Stimulated activated CD8-positive, alpha-beta memory T cell treated with anti-CD3 and anti-CD28 coated beads, Interleukin-2, amount 100 ng/mL, for 48 hours (primary cell): ENCODE measurements around the gene VSIG2.

ENCODE experiments used
- DNase-seq, 2 donors: peaks; one replicate each; pipeline ENCODE4 v3.0.0-alpha.2; 2020; ENCODE audit warnings: low read depth in 2 of 2

VSIG2 gene

DNA sequence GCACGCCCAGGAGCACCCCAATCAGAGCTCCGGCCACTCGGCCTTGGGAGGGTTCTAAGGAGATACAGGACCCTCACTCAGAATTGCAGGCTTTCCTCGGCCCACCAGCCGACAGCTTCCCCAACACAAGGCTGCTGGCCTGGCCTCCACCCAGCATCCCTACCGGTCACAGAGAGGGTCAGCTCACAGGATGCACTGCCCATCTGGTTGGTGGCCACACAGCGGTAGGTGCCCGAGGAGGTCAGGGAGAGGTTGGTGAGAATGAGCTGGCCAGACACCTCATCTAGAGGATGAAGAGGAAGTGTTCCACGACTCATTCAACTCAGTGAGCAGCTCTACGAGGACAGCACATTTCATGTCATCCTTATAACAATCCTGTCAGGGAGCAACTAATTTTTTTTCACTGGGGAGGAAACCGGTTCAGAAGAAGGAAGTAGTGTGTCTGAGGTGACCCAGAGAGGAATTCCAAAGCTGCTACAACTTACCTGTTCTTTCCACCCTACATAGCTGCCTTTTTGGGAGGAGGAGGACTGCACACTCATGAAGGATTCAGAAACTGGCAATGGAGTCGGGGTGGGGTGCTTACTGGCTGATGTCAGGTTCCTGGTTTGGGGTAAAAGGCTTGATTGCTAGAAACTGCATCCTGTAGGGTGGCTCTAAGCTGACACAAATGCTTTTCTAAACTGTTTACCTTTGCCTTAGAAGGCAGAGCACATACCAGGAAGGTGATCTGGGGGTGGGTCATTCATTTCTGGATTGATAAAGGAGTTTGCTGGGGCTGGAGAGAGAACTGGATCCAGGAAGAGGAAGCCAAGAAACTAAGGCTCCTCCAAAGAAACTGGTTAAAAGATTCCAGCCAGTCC, 3.3 kb downstream of the VSIG2 start:
- DNase-seq, result no peak

DNA sequence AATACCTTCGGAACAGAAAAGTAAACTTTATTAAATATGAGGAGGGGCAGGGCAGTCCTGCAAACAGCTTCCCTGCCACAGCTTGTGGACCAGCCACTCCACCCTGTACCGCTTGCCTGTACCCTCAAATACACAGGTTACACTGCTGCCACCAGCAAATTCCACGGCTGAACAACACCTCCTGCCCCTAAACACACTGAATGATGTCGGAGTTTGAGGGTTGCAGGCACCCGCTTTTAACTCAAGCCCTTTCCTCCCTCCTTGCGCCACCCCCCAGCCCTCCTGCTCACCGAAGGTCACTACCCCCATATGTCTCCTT, 4.0 kb downstream of the VSIG2 start:
- no peak for DNase-seq

DNA sequence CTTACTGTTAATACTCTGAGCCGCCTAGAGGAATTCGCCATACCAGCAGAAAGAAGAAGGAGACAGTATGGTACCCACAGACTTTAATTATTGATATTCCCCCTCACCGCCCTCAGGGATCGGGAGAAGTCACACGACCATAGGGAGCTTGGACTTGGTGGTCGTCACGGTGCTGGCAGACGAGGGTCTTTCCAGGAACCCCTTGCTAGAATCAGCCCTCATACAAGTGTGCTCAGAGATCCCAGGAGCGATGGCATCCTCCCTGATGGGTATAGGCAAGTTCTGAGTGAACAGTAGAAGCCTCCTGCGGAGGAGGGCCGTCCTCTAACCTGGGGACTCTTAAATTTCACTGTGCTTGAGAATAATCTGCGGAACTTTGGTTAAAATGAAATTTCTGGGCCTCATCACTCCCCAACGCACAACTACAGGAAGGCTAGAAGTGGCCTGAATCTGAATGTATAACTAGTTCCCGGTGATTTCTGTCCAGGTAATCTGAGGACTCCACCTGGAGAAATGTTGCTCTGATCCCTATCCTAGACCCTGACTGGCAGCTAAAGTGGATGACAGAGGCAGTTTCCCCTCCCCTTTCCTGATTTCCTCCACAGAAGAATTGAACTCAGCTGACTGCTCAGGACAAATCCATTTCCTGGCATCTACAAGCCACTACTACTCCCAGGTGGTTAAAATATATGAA, 4.5 kb downstream of the VSIG2 start:
- DNase-seq, result no peak

DNA sequence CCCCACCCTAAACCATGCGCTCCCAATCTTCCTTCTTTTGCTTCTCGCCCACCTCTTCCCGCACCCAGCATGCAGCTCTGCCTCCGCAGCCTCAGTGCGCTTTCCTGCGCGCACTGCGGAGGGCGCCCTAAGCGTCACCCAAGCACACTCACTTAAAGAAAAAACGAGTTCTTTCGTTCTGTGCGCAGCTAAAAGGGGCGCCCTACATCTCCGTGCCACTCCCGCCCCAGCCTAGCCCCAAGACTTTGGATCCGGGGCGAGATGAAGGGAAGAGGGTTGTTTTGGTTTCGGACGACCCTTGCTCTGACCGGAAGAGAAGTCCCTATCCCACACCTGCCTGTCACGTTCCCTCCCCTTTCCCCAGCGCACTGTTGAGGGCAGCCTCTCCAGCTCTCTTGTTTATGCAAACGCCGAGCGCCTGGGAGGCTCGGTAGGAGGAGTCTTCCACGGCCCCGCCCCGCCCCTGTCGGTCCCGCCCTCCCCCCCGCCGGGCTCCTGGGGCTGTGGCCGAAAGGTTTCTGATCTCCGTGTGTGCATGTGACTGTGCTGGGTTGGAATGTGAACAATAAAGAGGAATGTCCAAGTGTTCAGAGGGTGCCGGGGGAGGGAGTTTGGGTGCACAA, 5.3 kb downstream of the VSIG2 start:
- DNase-seq, result peak; percentile 66 to 69

DNA sequence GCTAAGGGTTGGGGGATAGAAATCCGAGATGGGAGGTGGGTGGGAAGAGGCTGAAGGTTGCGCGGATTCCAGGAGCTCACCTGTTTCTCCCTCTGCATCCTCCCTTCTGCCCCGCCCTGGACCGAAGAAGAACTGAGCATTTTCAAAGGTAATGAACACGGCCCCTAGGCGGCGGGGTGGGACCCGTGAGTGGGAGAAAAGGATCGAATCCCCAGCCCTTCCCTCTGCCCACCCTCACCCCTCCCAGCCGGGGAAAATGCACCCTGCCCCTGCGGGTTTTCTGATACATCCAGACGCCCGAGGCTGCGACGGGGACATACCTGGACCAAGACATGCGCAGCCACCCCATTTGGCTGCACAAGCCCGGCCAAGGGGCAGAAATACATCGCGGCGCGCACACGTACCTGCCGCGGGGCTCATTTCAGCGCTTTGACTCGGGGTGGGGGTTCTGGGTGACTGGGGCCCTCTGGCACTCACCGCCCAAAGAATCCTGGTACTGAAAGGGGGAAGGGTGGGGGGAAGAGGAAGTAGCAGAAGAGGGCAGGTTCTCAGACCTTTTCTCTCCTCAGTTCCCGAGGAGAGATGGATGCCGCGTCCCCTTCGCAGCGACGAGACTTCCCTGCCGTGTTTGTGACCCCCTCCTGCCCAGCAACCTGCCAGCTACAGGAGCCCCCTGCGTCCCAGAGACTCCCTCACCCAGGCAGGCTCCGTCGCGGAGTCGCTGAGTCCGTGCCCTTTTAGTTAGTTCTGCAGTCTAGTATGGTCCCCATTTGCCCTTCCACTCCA, 6.0 kb downstream of the VSIG2 start:
- peak in 1 of 2 donors; percentile 32 for DNase-seq

DNA sequence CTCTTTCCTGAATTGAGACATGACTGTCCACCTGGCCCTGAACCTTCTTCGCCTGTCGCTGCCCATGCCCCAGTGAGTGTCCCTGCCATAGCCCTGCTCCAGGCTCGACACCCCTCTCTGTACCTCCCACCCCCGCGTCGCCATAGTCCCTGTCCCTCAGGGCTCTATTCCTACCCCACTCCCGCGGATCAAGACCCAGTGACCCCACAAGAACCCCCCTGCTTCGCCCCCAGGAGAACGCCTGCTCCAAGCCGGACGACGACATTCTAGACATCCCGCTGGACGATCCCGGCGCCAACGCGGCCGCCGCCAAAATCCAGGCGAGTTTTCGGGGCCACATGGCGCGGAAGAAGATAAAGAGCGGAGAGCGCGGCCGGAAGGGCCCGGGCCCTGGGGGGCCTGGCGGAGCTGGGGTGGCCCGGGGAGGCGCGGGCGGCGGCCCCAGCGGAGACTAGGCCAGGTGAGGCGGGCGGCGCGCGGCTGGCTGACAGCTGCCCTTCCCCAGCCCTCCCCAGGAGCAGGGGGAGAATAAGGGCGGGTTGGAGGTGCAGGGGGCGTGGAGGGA, 6.7 kb downstream of the VSIG2 start:
- DNase-seq, result no peak

DNA sequence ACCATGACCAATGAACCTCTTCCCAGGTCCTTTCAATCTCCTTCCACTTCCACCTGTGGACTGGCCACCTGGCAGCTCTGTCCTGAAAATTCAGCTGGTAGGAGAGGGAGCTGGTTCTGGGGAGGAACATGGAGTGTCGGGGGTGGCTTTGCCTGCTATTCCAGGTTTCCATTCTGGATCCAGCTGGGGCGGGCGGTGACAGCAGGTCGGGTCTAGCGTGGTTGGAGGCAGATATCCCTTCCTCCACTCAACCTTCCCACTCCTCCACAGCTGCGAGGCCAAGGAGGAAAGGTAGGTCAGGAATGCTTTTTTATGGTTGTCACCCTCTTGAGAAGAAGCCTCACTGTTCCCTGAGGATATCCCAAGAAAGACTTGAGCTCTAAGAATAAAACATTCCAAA, 9.0 kb downstream of the VSIG2 start:
- DNase-seq, result no peak

DNA sequence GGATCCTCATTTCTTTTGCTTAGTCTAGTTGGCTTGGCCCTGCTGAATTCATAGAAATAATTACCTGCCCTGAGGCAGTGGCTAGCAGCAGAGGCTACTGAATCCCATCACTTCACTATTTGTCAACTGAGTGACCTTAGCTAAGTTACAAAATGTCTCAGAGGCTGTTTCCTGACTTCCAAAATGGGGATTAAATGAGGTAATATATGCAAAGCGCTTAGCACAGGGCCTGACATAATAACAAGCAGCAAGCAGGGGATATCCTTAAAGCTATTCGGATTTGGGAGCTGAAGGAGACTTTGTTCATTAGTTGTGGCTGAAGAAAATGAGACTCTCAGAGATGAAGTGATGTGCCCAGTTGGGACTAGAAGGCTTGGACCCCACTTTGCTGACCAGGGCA, 9.5 kb downstream of the VSIG2 start:
- no peak for DNase-seq

DNA sequence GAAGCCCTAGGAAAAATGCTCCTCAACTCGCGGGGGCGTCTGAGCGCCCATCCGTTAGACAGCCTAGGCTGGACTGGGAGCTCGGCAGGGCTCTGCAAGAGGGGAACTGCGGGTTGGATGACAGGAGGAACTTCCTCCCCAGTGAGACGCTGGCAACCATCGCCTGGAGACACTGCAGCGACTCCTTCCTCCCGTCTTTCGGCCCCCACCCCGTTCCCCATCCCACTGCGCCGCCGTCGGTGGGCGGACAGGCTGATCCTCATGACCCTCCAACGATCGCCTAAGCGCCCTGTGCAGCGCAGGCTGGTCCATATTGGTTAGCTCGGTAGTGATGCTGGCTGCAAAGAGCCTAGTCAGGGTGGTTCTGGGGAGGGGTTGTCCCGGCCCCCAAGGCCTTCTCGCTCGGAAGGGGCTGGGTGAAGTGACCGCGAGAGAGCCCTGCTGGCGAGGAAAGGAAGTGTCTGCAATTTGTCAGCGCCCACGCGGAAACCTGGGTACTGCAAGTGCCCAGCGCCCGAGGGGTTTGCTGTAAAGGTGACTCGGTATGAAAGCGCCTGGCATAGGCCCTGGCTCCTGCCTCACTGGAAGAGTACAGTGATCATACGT, 11.7 kb downstream of the VSIG2 start:
- peak in 1 of 2 donors; percentile 44 for DNase-seq

DNA sequence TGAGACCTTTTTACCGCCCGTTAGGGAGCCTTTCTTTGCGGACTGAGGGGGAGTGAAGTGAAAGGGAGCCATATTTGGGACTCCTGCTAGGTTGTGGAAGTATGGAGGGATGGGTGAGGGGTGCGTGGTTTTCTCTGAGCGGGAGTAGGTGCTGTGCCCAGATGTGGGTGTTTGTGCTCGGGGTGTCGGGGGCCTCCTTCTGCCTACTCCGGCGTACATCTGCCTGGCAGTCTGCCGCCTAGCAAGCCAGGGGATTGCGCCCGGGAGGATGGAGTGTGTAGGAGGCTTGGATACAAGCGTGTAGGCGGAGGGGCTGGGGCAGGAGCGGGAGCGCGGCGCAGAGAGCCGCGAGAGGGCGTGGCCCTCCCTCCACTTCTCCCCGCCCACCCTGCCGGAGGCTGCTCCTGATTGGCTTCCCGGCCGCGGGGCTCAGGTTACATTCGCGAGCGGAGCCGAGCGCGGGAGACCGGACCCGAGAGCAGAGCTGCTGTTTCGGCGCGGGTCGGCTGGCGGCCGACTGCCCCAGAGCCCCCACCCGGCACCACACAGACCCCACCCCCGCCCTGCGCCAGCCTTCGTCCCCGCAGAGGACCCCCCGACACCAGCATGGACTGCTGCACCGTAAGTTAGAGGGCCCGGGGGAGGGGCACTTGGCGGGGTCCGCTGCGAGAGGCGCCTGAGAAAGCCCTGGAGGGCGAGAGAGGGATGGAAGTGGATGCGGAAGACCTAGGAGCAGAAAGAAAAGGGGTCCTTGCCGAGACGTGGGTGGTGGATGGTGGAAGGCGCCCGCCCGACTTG, 12.4 kb downstream of the VSIG2 start, which contains the start of gene NRGN:
Gene NRGN (plus strand): TSS at position 464 of the 798 bp plus-strand sequence. CDS start 143 bp downstream, at position 607.
- peak; percentile 76 to 84 for DNase-seq

DNA sequence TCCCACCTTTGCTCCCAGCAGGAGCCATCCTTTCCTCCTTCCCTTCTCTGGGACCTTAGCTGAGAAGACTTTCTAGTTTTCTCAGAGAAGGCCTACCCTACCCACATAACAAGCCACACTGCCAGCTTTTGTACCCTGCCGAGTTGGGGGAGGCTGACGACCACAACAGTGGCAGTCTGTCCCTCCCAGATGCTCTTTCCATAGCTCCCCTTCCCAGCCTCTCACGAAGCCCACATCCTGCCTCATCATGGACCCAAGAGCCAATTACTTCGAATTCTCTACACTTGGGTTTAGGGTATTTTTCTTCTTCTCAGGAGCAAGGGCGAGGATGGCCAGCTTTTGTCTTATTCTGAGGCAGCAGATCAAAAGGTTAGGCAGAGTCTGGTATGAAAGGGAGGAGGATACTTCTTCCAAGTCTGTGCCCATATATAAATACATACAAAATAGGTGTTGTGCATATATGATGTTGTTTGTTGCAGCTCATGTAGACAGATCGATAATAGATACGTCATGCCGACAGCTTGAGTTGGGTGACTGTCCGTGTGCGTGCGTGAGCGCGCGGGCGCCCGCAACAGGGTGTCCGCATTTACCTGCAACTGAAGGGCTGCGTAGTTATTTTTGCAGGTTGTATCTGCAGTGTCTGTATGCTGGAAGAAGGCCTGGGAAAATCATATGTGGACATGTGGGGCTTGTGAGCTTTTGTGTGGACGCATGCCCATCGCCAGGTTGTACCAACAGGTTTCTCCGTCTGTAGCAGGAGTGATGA, 13.2 kb downstream of the VSIG2 start:
- DNase-seq, result no peak

DNA sequence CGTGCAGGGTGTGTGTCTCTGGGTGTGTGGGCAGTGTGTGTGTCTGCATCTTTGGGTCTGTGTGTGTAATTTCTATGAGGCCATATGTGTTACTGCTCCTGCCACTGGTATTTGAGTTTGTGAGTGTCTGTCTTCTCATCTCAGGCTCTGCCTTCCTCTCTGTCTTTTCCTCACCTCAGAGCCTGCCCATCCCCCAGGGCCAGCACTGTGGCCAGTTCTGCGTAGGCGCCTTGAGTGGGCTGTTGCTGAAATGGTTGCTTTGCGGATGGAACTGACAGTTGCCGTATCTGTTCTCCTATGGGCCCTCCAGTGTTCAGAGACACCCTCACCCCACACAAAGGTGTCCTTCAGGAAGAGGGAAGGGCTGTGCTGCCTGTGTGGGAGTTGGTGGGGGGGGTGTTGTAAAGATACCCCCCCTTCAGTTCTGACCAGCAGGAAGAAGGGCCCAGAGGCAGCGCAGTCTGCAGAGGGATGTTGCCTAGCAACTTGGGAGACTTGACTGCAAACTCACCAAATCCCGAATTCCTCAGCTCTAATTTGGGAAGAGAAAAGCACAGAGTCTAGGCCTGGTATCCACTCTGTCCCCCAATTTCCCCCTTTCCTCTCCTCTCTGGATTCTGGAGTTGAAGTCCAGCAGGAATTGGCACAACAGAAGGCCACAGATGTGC, 14.3 kb downstream of the VSIG2 start:
- no peak for DNase-seq

DNA sequence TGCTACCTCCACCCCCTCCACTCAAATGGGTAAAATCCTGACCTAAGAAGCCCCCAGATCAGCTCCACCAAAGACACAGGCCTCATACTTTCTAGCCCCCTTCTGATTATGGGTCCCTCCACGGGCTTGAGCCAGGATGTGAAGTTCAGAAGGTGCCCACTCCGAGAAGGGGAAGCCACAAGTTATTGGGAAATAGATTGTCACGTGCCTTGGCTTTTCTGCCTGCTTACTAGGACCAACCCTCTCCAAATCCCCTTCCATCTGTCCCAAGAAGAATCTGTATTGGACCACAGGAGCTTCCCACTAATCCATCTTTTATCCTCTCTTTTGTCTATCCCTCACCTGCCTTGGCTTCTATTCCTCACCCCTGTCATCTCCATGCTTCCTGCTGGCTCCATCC, 15.3 kb downstream of the VSIG2 start:
- DNase-seq, result no peak

DNA sequence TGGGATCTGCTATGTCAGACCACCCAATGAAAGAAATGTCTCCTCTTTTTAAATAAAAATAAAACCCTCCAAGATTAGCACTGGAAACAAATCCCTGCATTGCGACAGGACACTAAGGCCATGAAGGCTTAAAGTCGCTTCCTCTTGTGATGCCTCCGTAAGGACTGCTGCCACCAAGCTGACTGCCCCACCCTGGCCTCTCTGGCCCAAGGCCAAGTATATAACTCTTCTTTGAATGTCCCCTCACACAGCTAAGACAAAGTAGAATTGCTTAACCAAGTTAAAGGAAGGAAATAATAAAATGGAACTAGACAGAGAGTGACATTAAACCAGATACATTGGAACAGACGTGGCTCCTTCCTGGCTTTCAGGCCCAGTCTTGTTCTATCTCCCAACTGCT, 19.8 kb downstream of the VSIG2 start:
- no peak for DNase-seq

DNA sequence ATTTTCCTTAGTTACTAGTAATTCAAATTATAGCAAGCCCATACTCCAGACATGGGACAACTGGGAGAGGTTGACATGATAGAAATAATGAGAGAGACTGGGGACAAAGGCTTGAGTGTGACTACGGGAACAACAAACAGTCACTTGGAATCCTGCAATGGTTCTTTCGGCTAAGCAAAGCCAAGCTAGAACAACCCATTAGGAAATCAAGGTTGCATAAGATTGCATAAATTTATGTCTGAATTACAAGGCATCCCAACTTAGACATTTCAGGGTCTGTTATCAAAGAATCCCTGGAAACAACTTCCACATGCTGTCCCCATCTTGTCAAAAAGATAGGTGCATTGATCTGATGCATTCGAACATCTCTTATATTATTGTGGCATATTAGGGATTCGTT, 22.5 kb downstream of the VSIG2 start:
- DNase-seq, result no peak

DNA sequence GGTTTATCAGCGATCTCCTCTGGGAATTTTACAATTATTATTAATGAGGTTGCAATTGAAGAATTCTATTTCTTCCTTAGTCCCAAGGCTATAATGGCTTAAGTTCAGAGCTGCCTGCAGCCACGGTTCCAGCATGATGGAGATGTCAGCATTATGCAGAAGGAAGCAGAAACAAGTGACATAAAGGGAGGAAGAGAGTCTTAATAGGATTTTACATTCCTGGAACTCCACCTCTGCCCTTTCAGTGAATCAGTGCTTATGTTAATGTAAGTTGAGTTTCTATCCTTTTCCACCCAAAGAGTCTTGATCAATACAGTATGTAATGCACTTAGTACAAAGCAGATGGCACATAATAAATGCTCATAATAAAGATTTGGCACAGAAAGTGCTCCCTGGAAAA, 23.9 kb downstream of the VSIG2 start:
- DNase-seq, result no peak

DNA sequence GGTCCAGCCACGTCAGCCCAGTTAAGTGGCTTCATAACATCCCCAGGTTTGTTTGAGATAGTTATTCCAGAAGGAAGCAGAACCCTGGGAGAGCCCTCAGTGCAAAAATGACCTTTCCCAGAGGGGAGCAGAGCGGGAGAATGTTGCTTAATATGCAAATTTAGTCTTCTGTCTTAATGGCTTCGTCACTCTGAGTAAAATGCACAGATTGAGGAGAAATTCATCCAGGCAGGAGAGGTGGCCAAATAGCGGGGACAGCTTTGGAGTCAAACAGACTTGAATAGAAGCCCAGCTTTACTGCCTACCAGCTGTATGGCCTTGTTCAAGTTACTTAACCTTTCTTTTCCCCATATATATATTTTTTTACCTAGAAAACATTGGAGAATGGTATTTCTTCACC, 24.6 kb downstream of the VSIG2 start:
- no peak for DNase-seq

DNA sequence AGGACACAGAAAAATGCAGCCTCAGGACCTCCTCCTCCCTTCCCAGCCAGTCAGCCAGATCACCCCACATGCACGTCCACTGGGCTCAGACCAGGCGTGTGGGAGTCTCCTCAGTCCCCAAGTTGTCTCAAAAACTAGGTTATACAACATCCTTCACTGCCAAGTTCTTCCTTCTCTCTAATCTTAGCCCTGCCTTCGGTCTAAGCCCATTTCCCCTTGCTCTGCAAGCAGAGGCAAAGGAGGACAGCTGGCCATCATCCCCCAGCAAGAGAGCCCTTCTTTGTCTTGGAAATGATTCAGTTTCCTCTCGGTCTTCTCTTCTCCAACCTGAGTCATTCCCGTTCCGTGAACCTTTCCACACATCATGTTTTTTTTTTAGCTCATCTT, 26.3 kb downstream of the VSIG2 start:
- DNase-seq, result no peak
